ENCODE data around the gene AURKB. TPM values are rescaled to one million over a fixed set of nuclear protein-coding genes. Genes with fewer than 3 reads are reported as not detected.

AURKB gene
- total RNA-seq, 1 experiment from 2014 or later = 209 TPM

DNA sequence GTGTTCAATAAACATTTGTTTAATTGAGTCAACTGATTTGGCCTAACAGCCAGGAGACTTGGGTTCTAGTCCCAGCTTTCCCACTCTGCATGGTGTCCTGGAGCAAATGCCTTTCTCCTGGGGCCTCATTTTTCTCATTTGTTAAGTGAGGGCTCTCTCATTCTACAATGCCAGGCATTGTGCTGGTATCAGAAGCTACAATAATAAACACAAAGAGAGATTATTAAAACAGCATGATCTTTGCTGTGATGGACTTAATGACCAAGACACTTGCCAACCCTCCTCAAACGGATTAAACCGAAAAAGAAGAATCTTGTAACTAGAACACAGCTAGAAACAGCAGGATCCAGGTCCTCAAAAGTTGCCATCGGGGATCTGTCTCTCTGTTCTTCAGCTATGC, 42.8 kb downstream of the AURKB start:
- no peak for DNase-seq (ENCODE audit: low spot score)
- ChIA-PET POLR2A (ENCODE audit: low non-redundant PET) (no interaction called here), CTCF (no interaction called here)
- BruUV-seq (replicated peaks) = no TSS peak
- intact Hi-C loops (cut with micrococcal nuclease; ENCODE audit: unreplicated experiment) = no loop called here
- no peak overlapping the region for H3K4me3 ChIP-seq (ENCODE audit: low read depth, low read length, poor library complexity, severe bottlenecking)
- no peaks in the 10 kb centered on the region for H3K9me3 ChIP-seq (ENCODE audit: low read depth, low read length, poor library complexity, severe bottlenecking)
- H3K4me1 ChIP-seq (ENCODE audit: insufficient read depth, low read length, poor library complexity, severe bottlenecking) = peaks cover 20% of the 10 kb centered on the region
- H3K36me3 ChIP-seq (ENCODE audit: insufficient read depth, low read length, poor library complexity, severe bottlenecking) = no peaks in the 10 kb centered on the region
- no peak overlapping the region for H3K27ac ChIP-seq (ENCODE audit: low read depth, low read length, poor library complexity, severe bottlenecking)
- no peak for TF ChIP-seq EZH2 (IDR thresholded peaks at IDR 0.05; ENCODE audit: borderline replicate concordance, low read depth, low read length, poor library complexity, severe bottlenecking)
- TF ChIP-seq, protein P1, sequence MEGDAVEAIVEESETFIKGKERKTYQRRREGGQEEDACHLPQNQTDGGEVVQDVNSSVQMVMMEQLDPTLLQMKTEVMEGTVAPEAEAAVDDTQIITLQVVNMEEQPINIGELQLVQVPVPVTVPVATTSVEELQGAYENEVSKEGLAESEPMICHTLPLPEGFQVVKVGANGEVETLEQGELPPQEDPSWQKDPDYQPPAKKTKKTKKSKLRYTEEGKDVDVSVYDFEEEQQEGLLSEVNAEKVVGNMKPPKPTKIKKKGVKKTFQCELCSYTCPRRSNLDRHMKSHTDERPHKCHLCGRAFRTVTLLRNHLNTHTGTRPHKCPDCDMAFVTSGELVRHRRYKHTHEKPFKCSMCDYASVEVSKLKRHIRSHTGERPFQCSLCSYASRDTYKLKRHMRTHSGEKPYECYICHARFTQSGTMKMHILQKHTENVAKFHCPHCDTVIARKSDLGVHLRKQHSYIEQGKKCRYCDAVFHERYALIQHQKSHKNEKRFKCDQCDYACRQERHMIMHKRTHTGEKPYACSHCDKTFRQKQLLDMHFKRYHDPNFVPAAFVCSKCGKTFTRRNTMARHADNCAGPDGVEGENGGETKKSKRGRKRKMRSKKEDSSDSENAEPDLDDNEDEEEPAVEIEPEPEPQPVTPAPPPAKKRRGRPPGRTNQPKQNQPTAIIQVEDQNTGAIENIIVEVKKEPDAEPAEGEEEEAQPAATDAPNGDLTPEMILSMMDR (conservative IDR thresholded peaks at IDR 0.05; ENCODE audit: low read depth, low read length) = no peak
- no peaks in the 10 kb centered on the region for H3K27me3 ChIP-seq (replicated peaks; ENCODE audit: insufficient read depth, low read depth, low read length, poor library complexity)

DNA sequence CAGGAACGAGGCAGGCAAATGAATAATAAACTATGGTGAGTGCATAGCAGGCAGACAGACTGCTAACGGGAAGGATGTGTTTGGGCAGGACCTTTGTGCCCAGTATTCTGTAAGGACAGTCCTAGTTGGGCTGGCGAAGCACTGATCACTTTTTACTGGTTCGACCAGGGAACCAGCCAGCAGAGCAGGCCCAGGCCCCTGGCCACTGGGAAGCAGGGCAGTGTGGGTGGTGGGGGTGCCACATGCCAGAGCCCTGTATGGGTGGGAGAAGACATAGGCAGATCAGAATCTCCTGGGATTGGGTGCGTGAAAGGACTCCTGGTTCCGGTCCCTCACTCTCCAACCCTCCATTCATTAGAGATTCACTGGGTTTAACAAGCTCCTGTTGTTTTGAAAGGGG, 43.6 kb downstream of the AURKB start:
- no peak for DNase-seq (ENCODE audit: low spot score)
- Histone ChIP-seq H3K27me3 (replicated peaks; ENCODE audit: insufficient read depth, low read depth, low read length, poor library complexity) (no peaks in the 10 kb centered on the region), H3K9me3 (ENCODE audit: low read depth, low read length, poor library complexity, severe bottlenecking) (no peaks in the 10 kb centered on the region), H3K27ac (ENCODE audit: low read depth, low read length, poor library complexity, severe bottlenecking) (no peak overlapping the region), H3K36me3 (ENCODE audit: insufficient read depth, low read length, poor library complexity, severe bottlenecking) (no peaks in the 10 kb centered on the region), H3K4me1 (ENCODE audit: insufficient read depth, low read length, poor library complexity, severe bottlenecking) (peaks cover 19% of the 10 kb centered on the region), H3K4me3 (ENCODE audit: low read depth, low read length, poor library complexity, severe bottlenecking) (no peak overlapping the region)
- ChIA-PET POLR2A (ENCODE audit: low non-redundant PET) (no interaction called here), CTCF (no interaction called here)
- no peak for TF ChIP-seq EZH2 (IDR thresholded peaks at IDR 0.05; ENCODE audit: borderline replicate concordance, low read depth, low read length, poor library complexity, severe bottlenecking)
- TF ChIP-seq, protein P1 (conservative IDR thresholded peaks at IDR 0.05; ENCODE audit: low read depth, low read length) = no peak
- BruUV-seq (replicated peaks) = no TSS peak
- intact Hi-C loops (cut with micrococcal nuclease; ENCODE audit: unreplicated experiment) = no loop called here

DNA sequence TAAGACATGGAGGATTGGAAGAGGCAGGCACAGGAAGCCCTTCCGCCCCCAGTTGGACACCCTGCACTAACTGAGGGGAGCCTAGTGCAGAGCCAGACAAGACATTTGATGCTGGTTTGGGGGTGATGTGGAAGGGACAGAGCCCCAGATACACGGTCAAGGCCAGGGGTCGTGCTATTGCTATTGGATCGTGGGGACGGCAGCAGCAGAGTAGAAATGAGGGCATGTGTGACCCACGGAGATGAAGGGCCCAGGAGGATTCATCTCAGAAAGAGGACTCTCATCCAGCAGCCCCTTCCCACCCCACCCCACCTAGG, 45.6 kb downstream of the AURKB start:
- intact Hi-C loops (cut with micrococcal nuclease; ENCODE audit: unreplicated experiment) = no loop called here
- ChIA-PET CTCF (no interaction called here), POLR2A (ENCODE audit: low non-redundant PET) (interaction anchor here (1.0 kb wide), 1 partner anchor 9 kb away, joined by 5 read pairs; no protein-coding TSS in a partner anchor)
- Histone ChIP-seq H3K4me3 (ENCODE audit: low read depth, low read length, poor library complexity, severe bottlenecking) (no peak overlapping the region), H3K27ac (ENCODE audit: low read depth, low read length, poor library complexity, severe bottlenecking) (peak overlapping the region; percentile 97), H3K36me3 (ENCODE audit: insufficient read depth, low read length, poor library complexity, severe bottlenecking) (peaks cover 12% of the 10 kb centered on the region), H3K9me3 (ENCODE audit: low read depth, low read length, poor library complexity, severe bottlenecking) (no peaks in the 10 kb centered on the region), H3K4me1 (ENCODE audit: insufficient read depth, low read length, poor library complexity, severe bottlenecking) (peaks cover 32% of the 10 kb centered on the region), H3K27me3 (replicated peaks; ENCODE audit: insufficient read depth, low read depth, low read length, poor library complexity) (no peaks in the 10 kb centered on the region)
- no peak for DNase-seq (ENCODE audit: low spot score)
- BruUV-seq (replicated peaks) = no TSS peak
- TF ChIP-seq EZH2 (IDR thresholded peaks at IDR 0.05; ENCODE audit: borderline replicate concordance, low read depth, low read length, poor library complexity, severe bottlenecking) = no peak
- TF ChIP-seq, protein P1 (conservative IDR thresholded peaks at IDR 0.05; ENCODE audit: low read depth, low read length) = no peak

Measured in A673 (cell line).